Activated T-helper 1 cell treated with Interleukin-2 at 50 U/mL for 16 hours (primary cell): Measurements from ENCODE around the gene OR10W1.

Experiments used
- DNase-seq: peaks from one replicate; pipeline ENCODE4 v3.0.0-alpha.2; 2020; ENCODE audit warnings: low read depth

OR10W1 gene

GRCh38 chr11:58268142-58268541 is at the start of gene OR10W1:
Gene OR10W1, minus strand, starts transcription at chr11:58268260. Its CDS starts 402 bp downstream, at chr11:58267858.
- DNase-seq: no peak

GRCh38 chr11:58316142-58316541 is 48.1 kb upstream of the OR10W1 start:
- no peak for DNase-seq

GRCh38 chr11:58301576-58301975 is 33.5 kb upstream of the OR10W1 start:
- DNase-seq: no peak

GRCh38 chr11:58292017-58292416 is 24.0 kb upstream of the OR10W1 start:
- no peak for DNase-seq

GRCh38 chr11:58289266-58289665 is 21.2 kb upstream of the OR10W1 start:
- DNase-seq: no peak

GRCh38 chr11:58286249-58286648 is 18.2 kb upstream of the OR10W1 start:
- DNase-seq: no peak

- DNase-seq: no peak
Observed at GRCh38 chr11:58285483-58286040, 17.5 kb upstream of the OR10W1 start.

GRCh38 chr11:58276151-58276550 is 8.1 kb upstream of the OR10W1 start:
- no peak for DNase-seq

- no peak for DNase-seq
Observed at GRCh38 chr11:58275002-58275401, 6.9 kb upstream of the OR10W1 start.

GRCh38 chr11:58259983-58260382 is 8.1 kb downstream of the OR10W1 start:
- DNase-seq: no peak

GRCh38 chr11:58254936-58255335 is 13.1 kb downstream of the OR10W1 start:
- no peak for DNase-seq

GRCh38 chr11:58243954-58244353 is 24.1 kb downstream of the OR10W1 start:
- DNase-seq: no peak

- no peak for DNase-seq
Observed at GRCh38 chr11:58227956-58228615, 40.0 kb downstream of the OR10W1 start.

GRCh38 chr11:58222721-58223120 is 45.3 kb downstream of the OR10W1 start:
- DNase-seq: no peak
